Psoas muscle (tissue), 8 donors: ENCODE results near the gene CLIP2. TPM values are rescaled to one million over a fixed set of nuclear protein-coding genes. Genes with fewer than 3 reads are reported as not detected.
"Not testable (repeated sequence)": the region's sequence is repeated elsewhere in the genome, so short reads cannot be mapped to it uniquely, and the experiment has no call there.

Experiments used
- ATAC-seq, 4 donors: fragments of 200-7000 bp; cut with Tn5 transposase; one replicate each; pipeline ENCODE4 v1.9.1; 2020; ENCODE audit warnings: moderate library complexity in 3 of 4, mild to moderate bottlenecking in 2 of 4
- DNase-seq, 2 donors: peaks; one replicate each; pipeline ENCODE4 v3.0.0-alpha.2; 2020
- H3K27ac ChIP-seq: fragments of 200-600 bp; one replicate; pipeline ENCODE4 v1.8.0; 2022
- H3K27me3 ChIP-seq, 3 donors: fragments of 200-600 bp in 1 of 3; one replicate each; pipeline versions ENCODE4 v1.6.1 to v1.8.0; 2013 to 2022; ENCODE audit warnings: low read length in 2 of 3, mild to moderate bottlenecking in 2 of 3, moderate library complexity in 1 of 3; ENCODE audit not compliant: insufficient read depth in 3 of 3
- H3K36me3 ChIP-seq, 2 donors: fragments of 200-600 bp in 1 of 2; one replicate each; pipeline versions ENCODE4 v1.6.1 to v1.8.0; 2013 to 2022; ENCODE audit warnings: low read depth in 1 of 2, mild to moderate bottlenecking in 1 of 2, moderate library complexity in 1 of 2; ENCODE audit not compliant: insufficient read depth in 1 of 2
- H3K4me1 ChIP-seq: fragments of 200-600 bp; one replicate; pipeline ENCODE4 v1.8.0; 2022
- H3K4me3 ChIP-seq: fragments of 200-600 bp; one replicate; pipeline ENCODE4 v1.8.0; 2022; ENCODE audit warnings: mild to moderate bottlenecking
- H3K9me3 ChIP-seq: fragments of 200-600 bp; one replicate; pipeline ENCODE4 v1.8.0; 2022
- CTCF ChIP-seq: fragments of 200-600 bp; IDR thresholded peaks from one replicate; pipeline ENCODE4 v1.8.0; 2022; ENCODE audit warnings: antibody characterized with exemption
- WGBS, 3 donors: extraction: QIAGEN DNeasy Blood & Tissue Kit; methylation state at CpG; one replicate each; pipeline versions ENCODE4 v1.1.6 to v1.1.7; 2013; 5-methylcytosine and 5-hydroxymethylcytosine counted together
- intact Hi-C, 2 donors: fragments of 100-400 bp; cut with DNase I; formaldehyde crosslinking; loops; one replicate each; pipeline versions ENCODE4 v1.11.0 to v1.14.2; 2022
- polyA plus RNA-seq, 3 donors: library from polyadenylated mRNA; stranded (reverse); fragments of 200-250 nt; gene quantifications; one replicate each; pipeline ENCODE4 v1.2.3, GENCODE V29; 2013
- total RNA-seq, 4 donors: library from RNA; stranded (reverse); fragmentation: NEBNext Ultra II Directional in 2 of 4; extraction: Animal tissue kit (Norgen Biotek cat#: 25700) in 2 of 4; gene quantifications; one replicate each; pipeline versions ENCODE4 v1.2.1 to v1.2.4, GENCODE V29; 2021 to 2023
- donor health status: healthy with polysubstance abuse.
- donor health status: DM: no; HTN: no; CAD: no; lungs with moderate emphysema.
- donor health status: Bipolar disorder and iron deficiency.
- donor health status: healthy.
- donor health status: DM: yes; HTN: yes; CAD: no.
- donor health status: DM: no; HTN: no; CAD: no.
- donor health status: DM: no; HTN: no; CAD: no.
- donor health status: DM: yes; HTN: yes; CAD: no.

Gene CLIP2
- total and polyA plus RNA-seq, 7 donors, result 1.5 to 4.3 (median 2.2) TPM

GRCh38 chr7:74380720-74381119 lies 91.5 kb downstream of the CLIP2 start:
- WGBS, 3 donors, result 58 to 81% (median 67%) methylated on average over 7 of the region's 7 CpGs
- Histone ChIP-seq H3K27me3 (no peaks in the 10 kb centered on the region), H3K27ac (no peak overlapping the region), H3K9me3 (no peaks in the 10 kb centered on the region), H3K4me1 (no peaks in the 10 kb centered on the region), H3K36me3 (no peaks in the 10 kb centered on the region), H3K4me3 (no peak overlapping the region)
- no peak for TF ChIP-seq CTCF
- ATAC-seq, result peak in 3 of 4 donors; percentile 54 to 62 (median 62)
- intact Hi-C loops, result no loop called here
- no peak for DNase-seq

- H3K4me1 ChIP-seq, H3K27ac ChIP-seq, H3K27me3 ChIP-seq, H3K36me3 ChIP-seq, H3K4me3 ChIP-seq, ATAC-seq, DNase-seq, intact Hi-C loops, H3K9me3 ChIP-seq: not testable (repeated sequence)
- WGBS, 3 donors, result 73 to 82% (median 81%) methylated on average over 4 of the region's 4 CpGs
Observed at GRCh38 chr7:74384086-74384485, 94.9 kb downstream of the CLIP2 start.

- not testable (repeated sequence) for H3K27me3 ChIP-seq, DNase-seq
Observed at GRCh38 chr7:74384854-74385253, 95.6 kb downstream of the CLIP2 start.

GRCh38 chr7:74387606-74388005 lies 98.4 kb downstream of the CLIP2 start:
- TF ChIP-seq CTCF, result no peak
- Histone ChIP-seq H3K36me3 (peaks cover 0 to 5% of the 10 kb centered on the region in 2 donors), H3K27me3 (no peaks in the 10 kb centered on the region), H3K4me1 (no peaks in the 10 kb centered on the region), H3K4me3 (no peak overlapping the region), H3K9me3 (no peaks in the 10 kb centered on the region), H3K27ac (no peak overlapping the region)
- 85 to 95% (median 93%) methylated on average over 9 of the region's 9 CpGs for WGBS, 3 donors
- intact Hi-C loops, result no loop called here
- ATAC-seq (no peak), DNase-seq (no peak)

More at GRCh38 chr7:74384854-74385253, 95.6 kb downstream of the CLIP2 start:
- H3K27ac ChIP-seq, intact Hi-C loops, H3K9me3 ChIP-seq, H3K36me3 ChIP-seq, H3K4me3 ChIP-seq, H3K4me1 ChIP-seq, ATAC-seq: not testable (repeated sequence)
- WGBS, 3 donors, result 82 to 93% (median 85%) methylated on average over 7 to 8 of the region's 8 CpGs

GRCh38 chr7:74388880-74389415 lies 99.7 kb downstream of the CLIP2 start:
- H3K27ac ChIP-seq, result no peak overlapping the region
- ATAC-seq (no peak), DNase-seq (no peak)
- intact Hi-C loops, result no loop called here
- no peaks in the 10 kb centered on the region for H3K4me1 ChIP-seq
- H3K4me3 ChIP-seq, result no peak overlapping the region
- peaks cover 0 to 5% of the 10 kb centered on the region in 2 donors for H3K36me3 ChIP-seq
- WGBS, 3 donors, result 92 to 97% (median 95%) methylated on average over 19 to 21 of the region's 21 CpGs
- no peaks in the 10 kb centered on the region for H3K27me3 ChIP-seq
- H3K9me3 ChIP-seq, result no peaks in the 10 kb centered on the region
- no peak for TF ChIP-seq CTCF

- H3K9me3 ChIP-seq, H3K27ac ChIP-seq, DNase-seq, H3K27me3 ChIP-seq, intact Hi-C loops, H3K4me1 ChIP-seq, H3K4me3 ChIP-seq: not testable (repeated sequence)
- peaks cover 0 to 12% of the 10 kb centered on the region in 2 donors for H3K36me3 ChIP-seq
- peak; percentile 35 for TF ChIP-seq CTCF
- peak; percentile 61 to 69 (median 66) for ATAC-seq
- 49 to 62% (median 58%) methylated on average over 6 of the region's 6 CpGs for WGBS, 3 donors
Observed at GRCh38 chr7:74393722-74394121, 104.5 kb downstream of the CLIP2 start.
